HG02588 (cell line): ENCODE results near the gene SLC2A4.
A peak's percentile ranks its signal among the peaks of the same experiment; 100 is the strongest.
"Not testable (repeated sequence)": the region's sequence is repeated elsewhere in the genome, so short reads cannot be mapped to it uniquely, and the experiment has no call there.

Experiments
- ATAC-seq: cut with Tn5 transposase; IDR thresholded peaks from one replicate; pipeline ENCODE4 v1.9.1; 2021; ENCODE audit warnings: mild to moderate bottlenecking, moderate library complexity; ENCODE audit not compliant: unreplicated experiment

The SLC2A4 gene

GRCh38 chr17:7322520-7323194, 41.1 kb downstream of the SLC2A4 start:
- no peak for ATAC-seq

- ATAC-seq: no peak
Measured at GRCh38 chr17:7323731-7324437, 42.4 kb downstream of the SLC2A4 start.

GRCh38 chr17:7324438-7324779, 42.9 kb downstream of the SLC2A4 start:
- no peak for ATAC-seq

- ATAC-seq: no peak
Measured at GRCh38 chr17:7325031-7325528, 43.6 kb downstream of the SLC2A4 start.

- no peak for ATAC-seq
Measured at GRCh38 chr17:7326186-7326585, 44.7 kb downstream of the SLC2A4 start.

GRCh38 chr17:7327056-7327455, 45.5 kb downstream of the SLC2A4 start:
- no peak for ATAC-seq

GRCh38 chr17:7327501-7327900, 46.0 kb downstream of the SLC2A4 start:
- ATAC-seq: no peak

GRCh38 chr17:7328009-7328408, 46.5 kb downstream of the SLC2A4 start:
- ATAC-seq: no peak

GRCh38 chr17:7328840-7329373, 47.4 kb downstream of the SLC2A4 start, which contains the start of gene NEURL4:
Gene NEURL4 (minus strand): TSS chr17:7329335. CDS start chr17:7329312, 23 bp downstream.
- ATAC-seq: peak; percentile 21

- peak; percentile 56 for ATAC-seq
Measured at GRCh38 chr17:7329374-7329996, 48.0 kb downstream of the SLC2A4 start.

- peak; percentile 40 for ATAC-seq
Measured at GRCh38 chr17:7329997-7330637, 48.6 kb downstream of the SLC2A4 start.

GRCh38 chr17:7330638-7331015, 49.1 kb downstream of the SLC2A4 start:
- no peak for ATAC-seq

- no peak for ATAC-seq
Measured at GRCh38 chr17:7332111-7332510, 50.6 kb downstream of the SLC2A4 start.

GRCh38 chr17:7332600-7333069, 51.1 kb downstream of the SLC2A4 start:
- ATAC-seq: not testable (repeated sequence)

GRCh38 chr17:7334938-7335538, 53.5 kb downstream of the SLC2A4 start:
- ATAC-seq: no peak

- ATAC-seq: not testable (repeated sequence)
Measured at GRCh38 chr17:7335765-7336164, 54.2 kb downstream of the SLC2A4 start.

GRCh38 chr17:7336240-7337175, 55.0 kb downstream of the SLC2A4 start, which contains the start of gene ACAP1:
Gene ACAP1 (plus strand): TSS chr17:7336529. CDS start chr17:7336735, 206 bp downstream.
- peak; percentile 63 for ATAC-seq

- not testable (repeated sequence) for ATAC-seq
Measured at GRCh38 chr17:7337600-7337999, 56.1 kb downstream of the SLC2A4 start.
